NCI-H1436 (cell line): ENCODE measurements around the gene HCN2.

ENCODE experiments used
- DNase-seq: peaks from one replicate; lab custom pipeline; 2025; lab: John Stamatoyannopoulos, UW

Gene HCN2

DNA sequence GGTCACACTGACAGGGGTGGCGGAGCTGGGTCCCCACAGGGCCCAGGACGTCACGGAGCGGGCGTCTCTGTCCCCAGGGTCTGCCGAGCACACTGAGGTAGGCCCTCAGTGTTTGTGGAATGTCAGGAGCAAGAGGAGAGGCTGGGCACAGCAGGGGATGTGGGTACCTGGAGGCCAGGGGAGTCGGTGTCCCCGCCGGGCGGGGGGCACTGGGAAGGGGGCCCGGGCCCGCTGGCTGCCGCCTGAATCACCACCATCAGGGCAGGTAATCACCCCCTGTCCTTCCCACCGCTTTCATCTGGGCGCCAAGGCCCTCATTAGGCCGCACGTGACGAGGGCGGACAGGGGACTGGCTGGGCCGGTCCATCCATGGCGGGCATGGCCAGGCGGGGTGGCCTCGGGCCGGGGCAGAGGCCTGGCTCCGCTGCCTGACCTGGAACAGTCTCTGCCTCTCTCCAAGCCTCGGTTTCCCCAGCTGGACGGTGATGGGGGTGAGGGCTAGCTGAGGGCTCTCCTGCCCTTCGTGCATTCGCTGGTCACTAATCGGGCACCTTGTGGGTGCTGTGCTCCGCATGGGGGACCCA, 51.0 kb downstream of the HCN2 start:
- DNase-seq: no peak

GRCh38 chr19:641702-642101, 52.0 kb downstream of the HCN2 start:
- DNase-seq: no peak

DNA sequence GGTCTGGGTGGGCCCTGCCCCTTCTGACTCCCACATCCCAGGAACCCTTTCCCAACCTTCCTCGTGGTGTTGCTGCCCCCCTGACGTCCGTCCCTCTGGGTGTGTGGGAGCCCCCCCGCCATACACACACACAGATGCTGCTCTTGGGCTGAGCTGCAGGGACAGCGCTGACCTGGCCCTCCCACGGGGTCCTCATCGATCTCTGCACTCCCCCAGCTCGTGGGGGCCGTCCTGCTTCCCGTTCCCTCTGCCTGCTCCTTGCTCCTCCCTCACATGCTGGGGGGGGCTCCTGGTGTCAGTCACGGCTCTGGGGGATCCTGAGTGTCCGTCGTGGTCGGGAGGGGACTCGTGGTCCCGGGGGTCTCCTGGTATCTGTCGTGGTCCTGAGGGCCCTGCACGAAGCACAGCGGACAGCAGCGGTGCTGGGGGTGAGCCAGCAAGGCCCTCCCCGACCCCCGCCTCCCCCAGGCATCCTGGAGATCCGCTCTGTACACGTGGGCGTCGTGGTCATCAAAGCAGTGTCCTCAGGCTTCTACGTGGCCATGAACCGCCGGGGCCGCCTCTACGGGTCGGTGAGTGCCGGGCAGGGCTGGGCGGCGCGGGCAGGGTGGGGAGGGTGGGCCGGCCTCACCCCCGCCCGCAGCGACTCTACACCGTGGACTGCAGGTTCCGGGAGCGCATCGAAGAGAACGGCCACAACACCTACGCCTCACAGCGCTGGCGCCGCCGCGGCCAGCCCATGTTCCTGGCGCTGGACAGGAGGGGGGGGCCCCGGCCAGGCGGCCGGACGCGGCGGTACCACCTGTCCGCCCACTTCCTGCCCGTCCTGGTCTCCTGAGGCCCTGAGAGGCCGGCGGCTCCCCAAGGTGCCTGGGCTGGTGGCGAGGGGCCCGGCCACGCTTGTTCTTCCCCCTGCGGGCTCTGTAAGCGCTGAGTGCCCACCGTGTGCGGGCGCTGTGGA, 53.4 kb downstream of the HCN2 start:
- no peak for DNase-seq

DNA sequence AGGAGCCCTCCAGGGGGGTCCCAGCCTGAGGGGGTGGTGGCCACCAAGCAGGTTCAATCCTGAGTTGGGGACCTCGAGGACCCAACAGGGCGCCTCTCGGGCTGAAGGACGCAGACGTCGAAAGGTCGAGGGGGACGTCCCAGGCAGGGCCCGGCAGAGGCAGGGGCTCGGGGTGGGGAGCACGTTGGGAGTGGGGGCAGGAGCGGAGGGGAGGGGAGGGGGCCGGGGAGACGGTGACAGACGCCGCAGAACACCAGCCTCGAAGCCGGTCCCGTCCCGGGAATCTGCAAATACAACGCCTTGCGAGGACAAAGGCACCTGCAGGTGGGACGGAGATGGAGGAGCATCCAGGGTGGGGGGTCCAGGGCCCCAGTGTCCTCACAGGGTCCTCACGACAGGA, 54.1 kb downstream of the HCN2 start:
- DNase-seq: no peak

GRCh38 chr19:644363-644762, 54.7 kb downstream of the HCN2 start:
- DNase-seq: no peak

DNA sequence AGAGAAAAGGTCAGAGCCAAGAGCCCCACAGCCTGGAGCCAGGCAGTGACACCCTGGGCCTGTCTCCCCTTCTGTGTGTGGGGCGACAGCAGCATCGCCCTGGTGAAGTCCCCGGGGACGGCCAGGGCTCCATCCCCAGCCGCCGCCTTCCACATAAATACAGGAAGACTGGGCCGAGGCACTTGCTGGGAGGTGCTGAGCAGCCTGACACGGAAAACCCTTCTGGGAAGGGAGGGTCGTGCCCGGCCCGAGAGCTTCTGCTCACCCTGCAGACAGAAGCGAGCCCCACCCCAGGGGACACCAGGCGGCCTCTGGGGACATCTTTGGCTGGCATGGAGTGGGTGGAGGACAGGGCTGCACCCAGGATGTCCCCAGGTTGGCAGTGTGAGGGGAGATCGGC, 55.1 kb downstream of the HCN2 start:
- no peak for DNase-seq

DNA sequence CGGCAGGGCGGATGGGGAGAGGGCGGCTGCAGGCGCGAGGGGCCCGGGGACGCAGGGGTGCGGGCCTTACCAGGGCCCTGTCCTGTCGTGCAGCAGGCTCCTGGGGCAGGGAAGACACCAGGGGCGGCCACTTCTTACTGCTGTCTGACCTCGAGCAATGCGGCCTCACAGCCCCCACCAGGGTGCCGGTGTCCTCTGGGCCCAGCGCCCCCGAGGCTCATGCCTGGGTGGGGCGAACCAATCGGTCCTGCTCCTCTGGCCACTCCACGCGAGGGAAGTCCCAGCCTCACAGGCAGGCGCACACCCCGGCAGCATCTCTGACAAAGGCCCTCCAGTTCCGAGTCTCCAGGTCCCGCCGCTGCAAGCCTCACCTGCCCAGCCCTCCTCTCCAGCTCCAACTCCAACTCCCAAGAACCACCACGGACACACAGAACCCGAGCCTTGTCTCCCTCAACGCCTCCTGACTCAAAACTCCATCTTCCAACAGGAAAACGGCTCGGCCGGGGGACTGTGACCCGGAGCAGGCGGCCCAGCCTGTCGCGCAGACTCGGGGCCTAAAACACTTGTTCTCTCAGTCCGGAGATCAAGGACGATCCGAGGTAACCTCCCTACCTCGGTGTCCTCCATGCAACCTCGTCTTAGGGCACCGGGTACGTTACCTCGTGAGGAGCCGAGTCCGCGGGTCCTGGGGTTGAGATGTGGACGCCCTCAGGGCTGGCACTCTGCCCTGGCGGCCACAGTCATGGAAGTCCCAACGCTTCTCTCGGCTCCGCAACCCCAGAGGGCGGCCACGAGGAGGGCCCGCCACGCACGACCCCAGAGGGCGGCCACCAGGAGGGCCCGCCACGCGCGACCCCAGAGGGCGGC, 56.5 kb downstream of the HCN2 start:
- no peak for DNase-seq

DNA sequence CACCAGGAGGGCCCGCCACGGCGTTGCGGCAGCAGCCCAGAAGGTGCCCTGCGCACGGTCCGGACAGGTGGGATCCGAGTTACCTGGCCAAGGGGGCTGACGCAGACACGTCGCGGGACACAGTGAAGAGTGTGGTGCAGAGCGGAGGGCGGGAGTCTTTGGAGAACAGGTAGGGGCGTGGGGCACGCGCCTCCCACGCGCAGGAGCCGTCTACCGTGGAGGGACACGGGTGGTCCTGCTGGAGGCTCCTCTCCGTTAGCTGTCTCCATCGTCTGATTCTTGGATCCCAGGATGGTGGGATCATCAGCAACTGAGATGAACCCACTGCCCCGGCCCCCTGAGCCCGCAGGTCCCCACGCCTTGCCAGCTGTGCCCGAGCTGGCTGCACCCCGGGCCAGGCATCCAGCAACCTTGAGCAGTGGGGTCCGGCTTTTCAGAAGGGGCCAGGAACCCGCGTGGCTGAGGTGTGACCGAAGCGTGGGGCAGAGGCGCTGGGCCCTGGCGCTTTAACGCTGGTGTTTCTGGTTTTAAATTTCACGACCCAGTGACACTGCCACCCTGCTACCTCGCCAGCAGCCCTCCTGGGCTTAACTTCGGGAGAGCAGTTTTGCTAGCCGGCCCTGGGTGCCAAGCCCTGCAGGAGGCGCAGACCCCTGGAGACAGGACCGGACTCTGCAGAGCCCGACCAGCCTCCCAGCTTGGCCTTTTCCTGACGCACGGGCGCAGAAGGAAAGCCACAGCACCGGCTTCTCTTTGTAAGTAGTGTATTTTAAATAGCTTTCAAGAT, 57.3 kb downstream of the HCN2 start:
- no peak for DNase-seq

GRCh38 chr19:647566-648284, 58.0 kb downstream of the HCN2 start:
- DNase-seq: no peak

DNA sequence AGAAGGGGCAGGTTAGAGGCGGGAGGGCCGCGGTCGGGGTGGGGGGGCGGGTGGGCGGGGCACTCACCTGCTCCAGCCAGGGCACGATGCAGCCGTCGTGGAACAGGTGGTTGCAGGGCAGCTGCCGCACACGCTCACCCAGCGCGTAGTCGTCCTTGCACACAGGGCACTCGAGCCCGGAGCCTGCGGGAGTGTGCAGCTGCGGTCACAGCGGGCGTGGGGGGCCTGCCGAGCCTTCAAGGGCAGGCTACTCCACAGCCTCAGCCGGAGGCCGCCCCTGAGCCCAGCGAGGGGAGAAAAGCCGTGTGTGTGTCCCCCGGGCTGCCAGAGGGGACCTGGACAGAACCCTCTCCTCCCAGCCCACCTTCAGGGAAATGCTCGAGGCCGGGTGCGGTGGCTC, 58.6 kb downstream of the HCN2 start:
- no peak for DNase-seq

GRCh38 chr19:648904-649801, 59.5 kb downstream of the HCN2 start:
- DNase-seq: no peak

DNA sequence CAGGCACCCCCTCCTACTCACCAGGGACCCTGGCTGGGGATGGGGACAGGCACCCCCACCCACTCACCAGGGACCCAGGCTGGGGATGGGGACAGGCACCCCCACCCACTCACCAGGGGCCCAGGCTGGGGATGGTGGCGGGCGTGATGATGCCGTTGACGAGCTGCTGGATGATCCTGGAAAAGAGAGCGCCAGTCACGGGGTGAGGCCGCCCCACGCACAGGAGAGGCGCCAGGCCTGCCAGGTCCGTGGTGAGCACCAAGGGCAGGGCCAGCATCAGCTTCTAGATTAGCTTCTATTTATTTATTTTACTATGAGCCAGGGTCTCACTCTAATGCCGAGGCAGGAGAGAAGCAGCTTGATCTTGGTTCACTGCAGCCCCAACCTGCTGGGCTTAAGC, 60.4 kb downstream of the HCN2 start:
- DNase-seq: no peak

DNA sequence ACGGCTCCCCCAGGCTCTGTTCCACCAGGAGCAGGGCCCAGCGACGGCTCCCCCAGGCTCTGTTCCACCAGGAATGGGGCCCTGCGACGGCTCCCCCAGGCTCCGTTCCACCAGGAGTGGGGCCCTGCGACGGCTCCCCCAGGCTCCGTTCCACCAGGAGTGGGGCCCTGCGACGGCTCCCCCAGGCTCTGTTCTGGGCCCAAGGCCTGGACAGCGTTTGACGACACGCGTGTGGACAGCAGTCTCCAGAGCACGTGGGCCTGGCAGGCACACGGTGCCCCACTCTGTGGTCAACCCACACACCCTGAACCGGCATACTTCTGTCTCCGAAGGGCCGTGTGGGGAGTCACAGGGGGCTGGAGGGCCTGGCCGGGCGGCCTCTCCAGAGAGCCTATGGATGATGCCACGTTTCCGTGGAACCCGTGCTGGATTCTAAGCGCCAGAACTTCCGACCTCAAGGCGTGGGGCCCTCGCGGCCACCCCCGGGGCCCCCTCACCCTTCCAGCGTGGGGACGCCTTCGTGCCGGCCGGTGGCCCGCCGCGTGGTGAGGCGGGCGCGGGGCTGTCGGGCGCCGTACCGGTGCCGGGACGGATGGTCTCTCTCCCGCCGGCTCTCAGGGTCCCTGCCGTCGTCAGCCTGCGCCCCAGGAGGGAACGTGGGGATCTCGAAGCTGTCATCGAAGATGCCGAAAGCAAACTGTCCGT, 61.6 kb downstream of the HCN2 start:
- DNase-seq: no peak

GRCh38 chr19:651991-652390, 62.3 kb downstream of the HCN2 start:
- no peak for DNase-seq

DNA sequence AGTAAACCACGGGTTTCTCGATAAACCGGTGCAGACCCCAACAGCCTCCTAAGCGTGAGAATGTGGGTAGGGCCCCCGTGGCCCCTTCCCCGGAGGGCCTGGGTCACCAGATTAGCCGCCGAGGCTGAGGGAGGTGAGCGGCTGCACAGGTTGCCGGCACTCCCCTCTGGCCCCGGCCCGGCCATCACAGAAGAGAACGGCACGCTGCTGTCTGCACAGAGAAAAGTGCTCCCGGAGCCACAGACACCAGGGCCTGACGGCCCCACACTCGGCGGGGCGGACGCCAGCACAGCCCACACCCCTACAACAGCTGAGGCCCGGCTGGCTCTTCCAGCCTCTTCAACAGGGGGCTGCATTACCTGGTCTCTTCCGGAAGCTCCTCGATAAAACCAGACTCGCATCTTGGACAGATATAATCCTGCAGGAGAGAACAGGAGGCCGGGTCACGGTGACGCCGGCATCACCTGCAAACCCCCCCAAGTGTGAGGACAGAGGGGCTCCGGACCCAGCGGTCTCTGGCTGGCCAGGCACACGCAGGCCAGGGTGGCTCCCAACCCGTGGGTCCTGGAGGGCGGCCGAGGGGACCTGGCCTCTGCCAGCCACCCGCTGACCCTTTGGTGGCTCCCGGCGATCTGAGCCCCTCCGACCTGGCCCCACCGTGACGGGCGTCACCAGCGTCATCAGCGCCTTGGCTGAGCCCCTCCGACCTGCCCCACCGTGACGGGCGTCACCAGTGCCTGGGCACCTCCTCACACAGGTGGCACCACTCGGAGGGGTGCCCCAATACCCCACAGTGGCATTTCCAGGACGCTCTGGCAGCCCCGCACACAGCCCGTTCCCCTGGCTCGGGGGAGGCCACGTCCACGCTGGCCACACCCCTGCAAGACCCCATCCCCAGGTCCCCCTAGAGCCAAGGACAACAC, 63.0 kb downstream of the HCN2 start:
- no peak for DNase-seq

DNA sequence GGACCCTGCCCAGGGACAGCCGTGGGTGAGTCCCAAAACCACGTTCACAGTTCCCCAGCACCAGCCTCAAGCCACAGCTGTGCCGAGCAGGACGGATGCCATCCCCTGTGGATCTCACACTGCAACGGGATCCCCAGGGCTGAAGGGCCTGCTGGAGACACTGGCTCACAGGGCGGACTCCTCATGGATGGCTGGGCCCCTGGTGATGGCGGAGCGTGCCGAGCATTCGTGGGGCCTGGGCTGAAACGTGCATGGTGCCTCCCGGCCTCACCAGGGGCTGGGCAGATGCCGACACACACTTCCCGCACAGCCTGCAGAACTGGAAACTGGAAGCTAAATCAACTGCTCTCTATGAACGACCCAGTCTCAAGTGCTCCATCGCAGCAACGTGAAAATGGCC, 63.7 kb downstream of the HCN2 start:
- no peak for DNase-seq

DNA sequence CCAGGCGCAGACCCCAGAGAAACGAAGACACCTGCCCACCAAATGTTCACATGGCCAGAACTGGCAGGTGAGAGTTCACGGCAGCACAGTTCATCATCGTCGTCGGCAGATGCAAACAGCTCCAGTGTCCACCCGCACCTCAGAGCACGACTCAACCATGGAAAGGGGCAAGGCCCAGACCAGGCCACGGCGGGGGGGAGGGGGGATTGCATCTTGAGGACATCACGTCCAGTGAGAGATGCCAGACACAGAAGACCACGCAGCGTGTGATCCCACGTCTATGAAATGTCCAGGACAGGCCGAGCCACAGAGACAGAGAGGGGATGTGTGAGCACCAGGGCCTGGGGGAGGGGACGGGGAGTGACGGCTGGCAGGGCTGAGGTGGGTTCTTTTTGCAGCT, 66.0 kb downstream of the HCN2 start:
- DNase-seq: no peak
